HepG2 (cell line): ENCODE results near the gene ANKRD40. TPM values are rescaled to one million over a fixed set of nuclear protein-coding genes. Genes with fewer than 3 reads are reported as not detected.

ENCODE experiments used
- AHR ChIP-seq: IDR thresholded peaks from 2 replicates; pipeline ENCODE4 v1.6.1; 2018; ENCODE audit warnings: missing genetic modification reagents, missing compliant biosample characterization
- CAMTA2 ChIP-seq: sonication (generic); formaldehyde crosslinking; IDR thresholded peaks from 2 replicates; pipeline ENCODE4 v1.4.0; 2020; ENCODE audit warnings: mild to moderate bottlenecking, missing genetic modification reagents, borderline replicate concordance
- ETV5 ChIP-seq: IDR thresholded peaks from 2 replicates; pipeline ENCODE4 v1.6.1; 2018; ENCODE audit warnings: missing biosample characterization, missing genetic modification reagents, inconsistent platforms, borderline replicate concordance
- FOXA3 ChIP-seq: IDR thresholded peaks from 2 replicates; pipeline ENCODE4 v1.6.1; 2016; ENCODE audit warnings: missing genetic modification reagents, missing compliant biosample characterization
- FOXP4 ChIP-seq: sonication (generic); formaldehyde crosslinking; IDR thresholded peaks from 2 replicates; pipeline ENCODE4 v1.4.0; 2020; ENCODE audit warnings: missing genetic modification reagents
- KDM3A ChIP-seq: IDR thresholded peaks from 2 replicates; pipeline ENCODE4 v1.6.1; 2018; ENCODE audit warnings: low read depth, missing compliant biosample characterization
- POGZ ChIP-seq: sonication (generic); formaldehyde crosslinking; IDR thresholded peaks from 2 replicates; pipeline ENCODE4 v1.4.0; 2020; ENCODE audit warnings: mild to moderate bottlenecking, missing genetic modification reagents
- TEAD2 ChIP-seq: sonication (generic); formaldehyde crosslinking; IDR thresholded peaks from 2 replicates; pipeline ENCODE4 v1.9.0; 2021; ENCODE audit warnings: missing genetic modification reagents
- TIGD3 ChIP-seq: sonication (generic); formaldehyde crosslinking; IDR thresholded peaks from 2 replicates; pipeline ENCODE4 v1.5.1; 2020; ENCODE audit warnings: mild to moderate bottlenecking, missing genetic modification reagents, borderline replicate concordance
- ZNF24 ChIP-seq: fragments of 450-650 bp; IDR thresholded peaks from 2 replicates; pipeline ENCODE4 v1.6.1; 2017; ENCODE audit warnings: antibody characterized with exemption, mild to moderate bottlenecking
- ZNF460 ChIP-seq: sonication (generic); formaldehyde crosslinking; IDR thresholded peaks from 2 replicates; pipeline ENCODE4 v1.5.1; 2020; ENCODE audit warnings: missing genetic modification reagents, mild to moderate bottlenecking, borderline replicate concordance
- ZNF776 ChIP-seq: sonication (generic); formaldehyde crosslinking; IDR thresholded peaks from 2 replicates; pipeline ENCODE4 v1.4.0; 2020; ENCODE audit warnings: mild to moderate bottlenecking, missing genetic modification reagents
- polyA plus RNA-seq, 8 experiments: library from polyadenylated mRNA; depleted of rRNA in 3 of 8; stranded (reverse) in 7 of 8; unstranded in 1 of 8; fragments of >200 nt; fragmentation: Illumina TruSeq in 4 of 8; extraction: Trizol in 4 of 8; gene quantifications; 2 replicates each; pipeline versions ENCODE4 v1.2.1 to v1.2.3, GENCODE V29; 2011 to 2016; ENCODE audit warnings: low read depth in 4 of 8, missing spikeins in 1 of 8, mixed read lengths in 1 of 8; ENCODE audit not compliant: insufficient read depth in 1 of 8
- total RNA-seq, 5 experiments: library from RNA; depleted of rRNA; stranded (reverse); fragments of >200 nt; fragmentation: Illumina TruSeq; extraction: Trizol; gene quantifications; 2 replicates each; pipeline ENCODE4 v1.2.3, GENCODE V29; 2016; ENCODE audit warnings: low read depth in 1 of 5
- TF ChIP-seq, protein P1 (sequence below): sonication (generic); formaldehyde crosslinking; IDR thresholded peaks from 2 replicates; pipeline ENCODE4 v1.4.0; 2020; ENCODE audit warnings: missing genetic modification reagents
- TF ChIP-seq, protein P2 (sequence below): fragments of 450-650 bp; IDR thresholded peaks from 2 replicates; pipeline ENCODE4 v1.6.1; 2017; ENCODE audit warnings: mild to moderate bottlenecking
- TF ChIP-seq, protein P3 (sequence below): sonication (generic); formaldehyde crosslinking; IDR thresholded peaks from 2 replicates; pipeline ENCODE4 v1.5.0; 2020; ENCODE audit warnings: missing genetic modification reagents, mild to moderate bottlenecking, borderline replicate concordance
- TF ChIP-seq, protein P4 (sequence below): sonication (generic); formaldehyde crosslinking; IDR thresholded peaks from 2 replicates; pipeline ENCODE4 v1.4.0; 2020; ENCODE audit warnings: missing genetic modification reagents, borderline replicate concordance

The ANKRD40 gene
- total and polyA plus RNA-seq, 2 of the 13 experiments (the other 11 are each of a cell fraction or from before 2014, with no cell fraction given): 35.0 to 46.4 TPM

- peak; percentile 83 for TF ChIP-seq KDM3A (CRISPR knock-in tag)
- TF ChIP-seq, protein P1, sequence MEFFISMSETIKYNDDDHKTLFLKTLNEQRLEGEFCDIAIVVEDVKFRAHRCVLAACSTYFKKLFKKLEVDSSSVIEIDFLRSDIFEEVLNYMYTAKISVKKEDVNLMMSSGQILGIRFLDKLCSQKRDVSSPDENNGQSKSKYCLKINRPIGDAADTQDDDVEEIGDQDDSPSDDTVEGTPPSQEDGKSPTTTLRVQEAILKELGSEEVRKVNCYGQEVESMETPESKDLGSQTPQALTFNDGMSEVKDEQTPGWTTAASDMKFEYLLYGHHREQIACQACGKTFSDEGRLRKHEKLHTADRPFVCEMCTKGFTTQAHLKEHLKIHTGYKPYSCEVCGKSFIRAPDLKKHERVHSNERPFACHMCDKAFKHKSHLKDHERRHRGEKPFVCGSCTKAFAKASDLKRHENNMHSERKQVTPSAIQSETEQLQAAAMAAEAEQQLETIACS (CRISPR knock-in tag): peak; percentile 60; the same call in 1 of the 2 replicates
- TF ChIP-seq, protein P2, sequence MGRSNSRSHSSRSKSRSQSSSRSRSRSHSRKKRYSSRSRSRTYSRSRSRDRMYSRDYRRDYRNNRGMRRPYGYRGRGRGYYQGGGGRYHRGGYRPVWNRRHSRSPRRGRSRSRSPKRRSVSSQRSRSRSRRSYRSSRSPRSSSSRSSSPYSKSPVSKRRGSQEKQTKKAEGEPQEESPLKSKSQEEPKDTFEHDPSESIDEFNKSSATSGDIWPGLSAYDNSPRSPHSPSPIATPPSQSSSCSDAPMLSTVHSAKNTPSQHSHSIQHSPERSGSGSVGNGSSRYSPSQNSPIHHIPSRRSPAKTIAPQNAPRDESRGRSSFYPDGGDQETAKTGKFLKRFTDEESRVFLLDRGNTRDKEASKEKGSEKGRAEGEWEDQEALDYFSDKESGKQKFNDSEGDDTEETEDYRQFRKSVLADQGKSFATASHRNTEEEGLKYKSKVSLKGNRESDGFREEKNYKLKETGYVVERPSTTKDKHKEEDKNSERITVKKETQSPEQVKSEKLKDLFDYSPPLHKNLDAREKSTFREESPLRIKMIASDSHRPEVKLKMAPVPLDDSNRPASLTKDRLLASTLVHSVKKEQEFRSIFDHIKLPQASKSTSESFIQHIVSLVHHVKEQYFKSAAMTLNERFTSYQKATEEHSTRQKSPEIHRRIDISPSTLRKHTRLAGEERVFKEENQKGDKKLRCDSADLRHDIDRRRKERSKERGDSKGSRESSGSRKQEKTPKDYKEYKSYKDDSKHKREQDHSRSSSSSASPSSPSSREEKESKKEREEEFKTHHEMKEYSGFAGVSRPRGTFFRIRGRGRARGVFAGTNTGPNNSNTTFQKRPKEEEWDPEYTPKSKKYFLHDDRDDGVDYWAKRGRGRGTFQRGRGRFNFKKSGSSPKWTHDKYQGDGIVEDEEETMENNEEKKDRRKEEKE: no peak
- no peak; the same call in 1 of the 2 replicates for TF ChIP-seq CAMTA2 (CRISPR knock-in tag)
- TF ChIP-seq, protein P3, sequence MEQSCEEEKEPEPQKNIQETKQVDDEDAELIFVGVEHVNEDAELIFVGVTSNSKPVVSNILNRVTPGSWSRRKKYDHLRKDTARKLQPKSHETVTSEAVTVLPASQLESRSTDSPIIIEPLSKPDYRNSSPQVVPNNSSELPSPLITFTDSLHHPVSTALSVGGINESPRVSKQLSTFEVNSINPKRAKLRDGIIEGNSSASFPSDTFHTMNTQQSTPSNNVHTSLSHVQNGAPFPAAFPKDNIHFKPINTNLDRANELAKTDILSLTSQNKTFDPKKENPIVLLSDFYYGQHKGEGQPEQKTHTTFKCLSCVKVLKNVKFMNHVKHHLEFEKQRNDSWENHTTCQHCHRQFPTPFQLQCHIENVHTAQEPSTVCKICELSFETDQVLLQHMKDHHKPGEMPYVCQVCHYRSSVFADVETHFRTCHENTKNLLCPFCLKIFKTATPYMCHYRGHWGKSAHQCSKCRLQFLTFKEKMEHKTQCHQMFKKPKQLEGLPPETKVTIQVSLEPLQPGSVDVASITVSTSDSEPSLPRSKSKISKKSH (CRISPR knock-in tag): peak; percentile 96
- TF ChIP-seq AHR (CRISPR knock-in tag): peak; percentile 51; the same call in 1 of the 2 replicates
- peak; percentile 69 for TF ChIP-seq FOXP4
- peak; percentile 71 for TF ChIP-seq FOXA3 (CRISPR knock-in tag)
- peak; percentile 77; the same call in 1 of the 2 replicates for TF ChIP-seq ZNF776 (CRISPR knock-in tag)
- peak; percentile 81 for TF ChIP-seq POGZ (CRISPR knock-in tag)
- peak; percentile 48 for TF ChIP-seq ZNF460 (CRISPR knock-in tag)
- TF ChIP-seq, protein P4, sequence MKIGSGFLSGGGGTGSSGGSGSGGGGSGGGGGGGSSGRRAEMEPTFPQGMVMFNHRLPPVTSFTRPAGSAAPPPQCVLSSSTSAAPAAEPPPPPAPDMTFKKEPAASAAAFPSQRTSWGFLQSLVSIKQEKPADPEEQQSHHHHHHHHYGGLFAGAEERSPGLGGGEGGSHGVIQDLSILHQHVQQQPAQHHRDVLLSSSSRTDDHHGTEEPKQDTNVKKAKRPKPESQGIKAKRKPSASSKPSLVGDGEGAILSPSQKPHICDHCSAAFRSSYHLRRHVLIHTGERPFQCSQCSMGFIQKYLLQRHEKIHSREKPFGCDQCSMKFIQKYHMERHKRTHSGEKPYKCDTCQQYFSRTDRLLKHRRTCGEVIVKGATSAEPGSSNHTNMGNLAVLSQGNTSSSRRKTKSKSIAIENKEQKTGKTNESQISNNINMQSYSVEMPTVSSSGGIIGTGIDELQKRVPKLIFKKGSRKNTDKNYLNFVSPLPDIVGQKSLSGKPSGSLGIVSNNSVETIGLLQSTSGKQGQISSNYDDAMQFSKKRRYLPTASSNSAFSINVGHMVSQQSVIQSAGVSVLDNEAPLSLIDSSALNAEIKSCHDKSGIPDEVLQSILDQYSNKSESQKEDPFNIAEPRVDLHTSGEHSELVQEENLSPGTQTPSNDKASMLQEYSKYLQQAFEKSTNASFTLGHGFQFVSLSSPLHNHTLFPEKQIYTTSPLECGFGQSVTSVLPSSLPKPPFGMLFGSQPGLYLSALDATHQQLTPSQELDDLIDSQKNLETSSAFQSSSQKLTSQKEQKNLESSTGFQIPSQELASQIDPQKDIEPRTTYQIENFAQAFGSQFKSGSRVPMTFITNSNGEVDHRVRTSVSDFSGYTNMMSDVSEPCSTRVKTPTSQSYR: peak; percentile 25; the same call in 1 of the 2 replicates
- peak; percentile 79; the same call in 1 of the 2 replicates for TF ChIP-seq ZNF24
- TF ChIP-seq TIGD3 (CRISPR knock-in tag): peak; percentile 86; the same call in 1 of the 2 replicates
- peak; percentile 76; the same call in 1 of the 2 replicates for TF ChIP-seq ETV5 (CRISPR knock-in tag)
- TF ChIP-seq TEAD2: no peak; the same call in 1 of the 2 replicates
These were observed at the start of gene ANKRD40 (continued) for GRCh38 chr17:50707289-50708049.
